ENCODE results near the gene AGAP1.
"Not testable (repeated sequence)": the region's sequence is repeated elsewhere in the genome, so short reads cannot be mapped to it uniquely, and the experiment has no call there.

AGAP1 gene

GRCh38 chr2:235747786-235748091, 253.9 kb downstream of the AGAP1 start:
- no peak for DNase-seq

GRCh38 chr2:235749121-235749770, 255.4 kb downstream of the AGAP1 start:
- DNase-seq = peak; percentile 53

GRCh38 chr2:235749771-235750160, 255.9 kb downstream of the AGAP1 start:
- no peak for DNase-seq

- DNase-seq = no peak
Measured at GRCh38 chr2:235752846-235753245, 259.0 kb downstream of the AGAP1 start.

GRCh38 chr2:235754357-235755207, 260.7 kb downstream of the AGAP1 start:
- DNase-seq = no peak

- DNase-seq = no peak
Measured at GRCh38 chr2:235756491-235756890, 262.6 kb downstream of the AGAP1 start.

- DNase-seq = no peak
Measured at GRCh38 chr2:235757212-235757611, 263.4 kb downstream of the AGAP1 start.

GRCh38 chr2:235757640-235758039, 263.8 kb downstream of the AGAP1 start:
- no peak for DNase-seq

- DNase-seq = no peak
Measured at GRCh38 chr2:235762832-235763598, 269.2 kb downstream of the AGAP1 start.

- no peak for DNase-seq
Measured at GRCh38 chr2:235763816-235764215, 270.0 kb downstream of the AGAP1 start.

DNA sequence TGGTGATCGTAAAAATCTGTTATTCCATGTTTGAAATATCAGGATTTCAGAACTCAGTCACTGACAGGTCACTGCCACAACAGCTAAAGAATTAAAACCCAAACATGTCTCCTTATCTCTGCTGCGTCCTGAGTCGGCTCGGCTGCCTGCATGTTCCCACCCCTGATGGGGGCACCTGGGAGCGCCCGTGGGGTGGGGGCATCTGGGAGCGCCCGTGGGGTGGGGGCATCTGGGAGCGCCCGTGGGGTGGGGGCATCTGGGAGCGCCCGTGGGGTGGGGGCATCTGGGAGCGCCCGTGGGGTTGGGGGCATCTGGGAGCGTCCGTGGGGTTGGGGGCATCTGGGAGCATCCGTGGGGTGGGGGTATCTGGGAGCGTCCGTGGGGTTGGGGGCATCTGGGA, 270.6 kb downstream of the AGAP1 start:
- not testable (repeated sequence) for DNase-seq

- peak; percentile 52 for DNase-seq
Measured at GRCh38 chr2:235765181-235765820, 271.5 kb downstream of the AGAP1 start.

DNA sequence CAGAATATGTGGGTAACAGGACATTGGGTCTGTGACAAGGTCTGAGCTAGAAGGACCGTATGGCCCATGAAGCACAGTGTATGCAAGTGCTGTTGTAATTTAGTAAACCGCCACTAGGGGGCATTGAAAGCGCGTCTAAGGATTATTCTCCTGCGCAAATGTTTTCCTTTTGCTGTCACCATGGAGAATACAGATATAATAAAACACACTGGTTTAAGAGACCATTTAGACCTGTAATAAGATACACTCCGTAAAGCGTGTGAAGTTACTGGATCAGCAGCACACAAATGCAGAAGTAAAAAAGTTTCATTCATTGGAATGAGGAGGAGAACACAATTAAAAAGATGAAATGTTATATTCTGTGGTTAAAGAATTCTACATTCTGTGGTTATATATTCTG, 272.4 kb downstream of the AGAP1 start:
- DNase-seq = peak; percentile 70

GRCh38 chr2:235768606-235769005, 274.8 kb downstream of the AGAP1 start:
- DNase-seq = no peak

DNA sequence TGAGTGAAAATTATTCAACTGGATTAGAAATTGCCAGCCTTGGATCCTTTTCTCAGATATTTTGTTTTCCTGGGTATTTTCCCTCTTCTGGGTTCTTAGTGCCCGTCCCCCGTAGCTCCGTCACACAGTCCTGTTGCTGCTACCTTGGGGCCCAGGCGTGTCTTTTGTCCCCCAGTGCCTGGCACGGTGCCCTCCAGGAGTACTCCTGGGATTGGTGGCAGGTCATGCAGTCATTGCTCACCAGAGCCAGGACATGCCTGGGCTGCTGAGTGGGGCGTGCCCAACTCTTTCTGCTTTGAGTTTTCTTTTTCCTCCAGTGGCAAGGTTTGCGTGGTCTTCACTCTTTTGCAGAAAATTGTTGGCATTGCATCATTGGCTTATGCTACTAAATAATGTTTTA, 275.2 kb downstream of the AGAP1 start:
- no peak for DNase-seq

DNA sequence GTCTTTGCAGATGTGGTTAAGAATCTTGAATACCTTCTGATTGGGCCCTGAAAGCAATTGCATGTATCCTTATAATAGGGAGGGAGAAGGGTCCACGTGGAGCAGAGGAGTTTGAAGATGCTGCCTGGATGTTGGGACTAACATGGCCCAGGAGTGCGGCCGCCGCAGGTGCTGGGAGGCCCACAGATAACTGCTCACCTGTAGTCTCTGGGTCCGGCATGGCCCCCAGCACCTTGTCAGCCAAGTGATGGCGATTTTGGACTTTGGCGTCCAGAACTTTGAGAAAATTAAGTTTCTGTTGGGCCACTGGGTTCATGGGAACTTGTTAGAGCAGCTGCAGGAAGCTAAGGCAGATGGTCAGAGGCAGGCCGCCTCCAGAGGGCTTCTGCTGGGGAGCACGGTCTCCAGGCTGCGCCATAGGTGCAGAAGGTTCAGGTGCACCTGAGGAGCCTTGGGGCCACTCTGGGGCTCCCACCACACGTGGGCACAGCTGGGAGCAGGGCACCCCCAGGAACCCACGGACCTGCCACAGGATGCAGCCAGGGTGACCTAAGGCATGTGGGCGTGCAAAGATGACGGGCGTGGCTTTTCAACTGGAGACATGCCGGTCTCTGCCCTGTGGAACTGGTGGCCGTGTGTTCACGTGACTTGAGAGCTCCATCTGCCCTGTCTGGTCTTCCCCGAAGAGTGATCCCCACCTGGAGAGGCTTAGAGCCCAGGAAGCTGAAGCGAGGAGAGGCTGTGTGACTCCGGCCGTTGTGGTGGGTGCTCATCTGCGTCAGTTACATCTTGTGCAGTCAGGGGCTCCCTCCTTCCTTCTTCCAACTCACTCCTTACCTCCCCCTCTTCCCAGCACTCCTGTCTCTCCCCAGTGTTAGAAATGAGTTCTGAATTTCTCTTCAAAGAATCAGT, 277.3 kb downstream of the AGAP1 start:
- DNase-seq = no peak

GRCh38 chr2:235773188-235773928, 279.5 kb downstream of the AGAP1 start:
- no peak for DNase-seq

DNA sequence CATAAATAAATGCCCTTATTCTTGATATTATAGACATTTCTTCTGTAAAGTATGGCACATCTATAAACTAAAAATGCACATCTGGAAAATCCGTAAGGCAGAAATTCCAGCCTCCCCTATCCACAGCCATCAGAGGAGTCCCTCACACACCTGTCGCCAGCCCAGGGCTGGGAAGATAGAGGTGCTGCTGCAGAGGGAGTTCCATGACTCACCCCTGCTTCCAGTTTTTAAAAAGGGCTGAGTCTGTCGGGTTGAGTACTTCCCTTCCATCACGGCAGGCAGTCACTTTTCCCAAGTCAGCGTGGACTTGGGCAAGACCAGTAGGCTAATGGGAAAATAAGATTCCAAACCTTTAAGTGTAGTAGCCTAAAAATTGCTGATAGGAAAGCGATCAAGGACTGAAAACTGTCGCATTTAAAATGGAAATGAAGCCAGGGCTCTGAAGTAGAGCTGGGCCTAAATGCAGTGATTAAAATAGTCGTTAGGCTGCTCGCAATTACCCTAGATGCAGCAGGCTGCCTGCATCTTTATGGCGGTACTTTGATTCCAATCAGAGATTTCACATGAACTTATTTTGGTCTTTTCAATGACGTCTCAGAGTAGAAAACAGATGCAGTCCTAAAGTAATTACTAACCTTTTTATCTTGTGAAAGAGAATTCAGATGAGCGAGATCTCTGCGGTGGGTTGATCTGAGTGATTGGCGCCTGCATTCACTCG, 280.5 kb downstream of the AGAP1 start:
- no peak for DNase-seq

- DNase-seq = no peak
Measured at GRCh38 chr2:235776531-235776930, 282.7 kb downstream of the AGAP1 start.

GRCh38 chr2:235779444-235779896, 285.6 kb downstream of the AGAP1 start:
- DNase-seq = peak; percentile 67

- DNase-seq = no peak
Measured at GRCh38 chr2:235780401-235780800, 286.6 kb downstream of the AGAP1 start.

All from EL (cell line).